Measurements from ENCODE around the gene TSGA10IP.
A peak's percentile ranks its signal among the peaks of the same experiment; 100 is the strongest.
"Not testable (repeated sequence)": the region's sequence is repeated elsewhere in the genome, so short reads cannot be mapped to it uniquely, and the experiment has no call there.

TSGA10IP gene

GRCh38 chr11:65947603-65948125 lies 2.4 kb downstream of the TSGA10IP start:
- DNase-seq (ENCODE audit: low spot score): no peak

- not testable (repeated sequence) for DNase-seq (ENCODE audit: low spot score)
These were observed 5.4 kb downstream of the TSGA10IP start for GRCh38 chr11:65950711-65951110.

DNA sequence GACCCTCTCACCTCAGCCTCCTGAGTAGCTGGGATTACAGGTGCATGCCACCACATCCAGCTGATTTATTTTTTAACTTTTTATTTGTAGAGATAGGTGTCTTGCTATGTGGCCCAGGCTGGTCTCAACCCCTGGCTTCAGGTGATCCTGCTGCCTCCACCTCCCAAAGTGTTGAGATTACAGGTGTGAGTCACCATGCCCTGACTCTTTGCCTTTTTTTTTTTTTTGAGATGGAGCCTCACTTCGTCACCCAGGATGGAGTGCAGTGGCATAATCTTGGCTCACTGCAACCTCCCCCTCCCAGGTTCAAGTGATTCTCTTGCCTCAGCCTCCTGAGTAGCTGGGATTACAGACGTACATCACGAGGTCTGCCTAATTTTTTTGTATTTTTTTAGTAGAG lies 6.4 kb downstream of the TSGA10IP start:
- not testable (repeated sequence) for DNase-seq (ENCODE audit: low spot score)

DNA sequence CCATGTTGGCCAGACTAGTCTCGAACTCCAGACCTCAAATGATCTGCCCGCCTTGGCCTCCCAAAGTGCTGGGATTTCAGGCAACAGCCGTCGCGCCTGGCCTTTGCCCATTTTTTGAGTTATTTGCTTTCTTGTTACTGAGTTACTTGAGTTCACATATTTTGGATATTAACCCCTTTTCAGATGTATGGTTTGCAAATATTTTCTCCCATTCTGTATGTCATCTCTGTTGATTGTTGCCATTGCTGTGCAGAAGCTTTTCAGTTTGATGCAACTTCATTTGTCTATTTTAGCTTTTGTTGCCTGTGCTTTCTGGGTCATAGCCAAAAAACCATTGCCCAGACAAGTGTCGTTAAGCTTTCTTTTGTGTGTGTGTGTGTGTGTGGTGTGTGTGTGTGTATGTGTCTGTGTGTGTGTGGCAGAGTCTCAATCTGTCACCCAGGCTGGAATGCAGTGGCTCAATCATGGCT lies 6.8 kb downstream of the TSGA10IP start:
- DNase-seq (ENCODE audit: low spot score): no peak

GRCh38 chr11:65953471-65953870 lies 8.2 kb downstream of the TSGA10IP start:
- DNase-seq (ENCODE audit: low spot score): no peak

DNA sequence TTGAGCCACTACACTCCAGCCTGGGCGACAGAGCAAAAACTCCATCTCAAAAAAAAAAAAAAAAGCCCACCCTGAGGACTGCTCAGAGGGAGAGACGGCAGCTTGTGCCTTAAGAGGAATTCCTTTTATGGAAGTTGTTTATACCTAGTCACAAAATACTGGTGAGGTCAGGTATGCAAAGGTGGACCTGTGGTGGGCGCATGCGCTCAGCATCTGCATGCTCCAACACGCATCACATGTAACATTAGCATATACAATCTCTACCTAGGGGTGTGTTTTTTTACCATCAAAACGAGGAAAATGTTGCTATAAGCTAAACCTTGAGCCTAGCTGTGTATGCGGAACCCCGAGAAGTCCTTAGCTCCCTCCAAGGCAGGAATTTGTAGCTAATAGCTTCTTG lies 9.5 kb downstream of the TSGA10IP start:
- no peak for DNase-seq (ENCODE audit: low spot score)

DNA sequence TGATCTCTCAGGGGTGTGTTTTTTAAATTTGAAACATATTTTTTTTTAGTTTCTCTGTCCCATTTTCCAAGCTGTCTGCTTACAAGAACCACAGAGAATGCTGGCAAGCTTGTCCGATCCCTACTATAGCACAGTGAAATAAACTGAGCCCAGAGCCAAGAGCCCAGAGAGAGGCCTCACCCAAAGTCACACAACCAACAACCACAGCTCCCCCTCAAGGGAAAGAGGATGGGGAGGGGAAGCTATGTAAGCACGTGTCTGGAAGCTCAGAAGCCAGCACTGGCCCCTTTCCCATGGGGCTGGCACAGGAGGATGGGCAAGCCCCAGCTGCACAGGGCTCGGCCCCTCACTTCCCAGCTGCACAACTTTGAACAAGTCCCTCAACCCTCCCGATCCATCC lies 13.0 kb downstream of the TSGA10IP start:
- no peak for DNase-seq (ENCODE audit: low spot score)

DNA sequence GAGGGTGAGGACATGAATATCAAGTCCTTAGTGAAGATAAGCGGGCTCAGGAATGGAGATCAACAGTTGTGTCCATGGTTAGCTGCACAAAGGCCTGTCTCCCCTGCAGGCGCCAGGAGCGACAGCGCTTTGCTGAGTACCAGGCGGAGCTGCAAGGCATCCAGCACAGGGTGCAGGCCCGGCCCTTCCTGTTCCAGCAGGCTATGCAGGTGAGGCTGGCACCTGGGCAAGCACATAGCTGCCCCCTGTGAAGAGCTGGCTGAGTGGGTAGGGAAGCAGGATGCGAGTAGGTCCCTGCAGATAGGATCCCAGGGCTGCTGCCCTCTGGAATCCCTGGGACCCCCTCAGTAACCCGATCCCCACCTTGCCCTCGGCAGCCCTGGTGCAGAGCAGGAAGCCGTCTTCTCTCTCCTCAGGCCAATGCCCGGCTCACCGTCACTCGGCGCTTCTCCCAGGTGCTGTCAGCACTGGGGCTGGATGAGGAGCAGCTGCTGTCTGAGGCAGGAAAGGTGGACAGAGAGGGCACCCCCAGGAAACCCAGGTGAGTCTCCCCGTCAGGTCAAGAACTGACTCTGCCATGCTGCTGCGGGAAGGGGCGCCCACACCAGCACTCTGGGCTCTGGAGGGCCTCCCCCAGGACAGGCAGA lies 13.6 kb downstream of the TSGA10IP start:
- DNase-seq (ENCODE audit: low spot score): no peak

GRCh38 chr11:65960824-65961266 lies 15.6 kb downstream of the TSGA10IP start:
- no peak for DNase-seq (ENCODE audit: low spot score)

DNA sequence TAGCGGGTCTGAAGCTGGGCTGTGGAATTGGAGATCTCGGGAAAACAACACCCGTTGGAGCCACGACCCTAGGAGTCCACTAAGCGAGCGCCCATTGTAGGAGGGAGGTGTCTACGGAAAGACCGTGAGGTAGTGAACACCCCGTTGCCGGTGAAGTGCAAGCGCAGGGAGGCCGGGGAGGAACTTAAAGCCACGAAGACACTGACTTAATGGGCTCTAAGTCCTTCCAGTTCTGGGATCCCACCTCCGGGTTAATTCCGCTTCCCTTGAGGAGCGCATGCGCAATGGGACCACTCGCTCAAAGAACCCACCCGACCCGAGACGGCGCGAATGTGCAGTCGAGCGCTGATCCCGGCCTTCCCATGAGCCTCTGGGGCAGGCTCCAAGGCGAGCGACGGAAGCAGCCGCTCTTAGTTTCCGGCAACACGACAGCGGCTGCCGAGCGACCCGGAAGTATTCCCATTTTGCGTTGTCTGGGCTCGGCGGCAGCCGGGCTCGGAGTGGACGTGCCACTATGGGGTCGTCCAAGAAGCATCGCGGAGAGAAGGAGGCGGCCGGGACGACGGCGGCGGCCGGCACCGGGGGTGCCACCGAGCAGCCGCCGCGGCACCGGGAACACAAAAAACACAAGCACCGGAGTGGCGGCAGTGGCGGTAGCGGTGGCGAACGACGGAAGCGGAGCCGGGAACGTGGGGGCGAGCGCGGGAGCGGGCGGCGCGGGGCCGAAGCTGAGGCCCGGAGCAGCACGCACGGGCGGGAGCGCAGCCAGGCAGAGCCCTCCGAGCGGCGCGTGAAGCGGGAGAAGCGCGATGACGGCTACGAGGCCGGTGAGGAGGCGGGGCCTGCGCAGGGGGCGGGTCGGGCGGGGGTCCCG lies 16.2 kb downstream of the TSGA10IP start, which contains the start of gene SART1:
Gene SART1 (plus strand): TSS at position 468 of the 874 bp plus-strand sequence. CDS start 47 bp downstream, at position 515.
- DNase-seq (ENCODE audit: low spot score): peak; percentile 99

DNA sequence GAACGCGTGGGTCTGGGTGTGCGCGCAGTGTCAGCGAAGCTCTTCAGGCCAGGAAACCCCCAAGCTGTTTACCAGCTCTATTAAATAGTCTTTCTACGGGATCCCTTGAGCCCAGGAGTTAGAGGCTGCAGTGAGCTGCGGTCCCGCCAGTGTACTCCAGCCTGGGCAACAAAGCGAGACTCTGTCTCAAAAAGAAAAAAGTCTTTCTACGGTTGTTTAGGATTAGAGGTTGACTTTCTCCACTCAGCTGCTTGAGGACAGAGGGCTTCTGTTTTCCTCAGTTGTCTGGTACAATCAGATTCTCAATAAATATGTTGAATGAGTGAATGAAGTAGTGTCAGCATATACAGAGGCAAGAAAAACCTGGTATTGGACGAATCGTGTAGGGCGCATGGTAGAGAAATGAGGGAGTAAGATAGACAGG lies 16.9 kb downstream of the TSGA10IP start:
- no peak for DNase-seq (ENCODE audit: low spot score)

GRCh38 chr11:65964906-65965305 lies 19.6 kb downstream of the TSGA10IP start:
- no peak for DNase-seq (ENCODE audit: low spot score)

GRCh38 chr11:65965986-65966762 lies 20.9 kb downstream of the TSGA10IP start:
- no peak for DNase-seq (ENCODE audit: low spot score)

DNA sequence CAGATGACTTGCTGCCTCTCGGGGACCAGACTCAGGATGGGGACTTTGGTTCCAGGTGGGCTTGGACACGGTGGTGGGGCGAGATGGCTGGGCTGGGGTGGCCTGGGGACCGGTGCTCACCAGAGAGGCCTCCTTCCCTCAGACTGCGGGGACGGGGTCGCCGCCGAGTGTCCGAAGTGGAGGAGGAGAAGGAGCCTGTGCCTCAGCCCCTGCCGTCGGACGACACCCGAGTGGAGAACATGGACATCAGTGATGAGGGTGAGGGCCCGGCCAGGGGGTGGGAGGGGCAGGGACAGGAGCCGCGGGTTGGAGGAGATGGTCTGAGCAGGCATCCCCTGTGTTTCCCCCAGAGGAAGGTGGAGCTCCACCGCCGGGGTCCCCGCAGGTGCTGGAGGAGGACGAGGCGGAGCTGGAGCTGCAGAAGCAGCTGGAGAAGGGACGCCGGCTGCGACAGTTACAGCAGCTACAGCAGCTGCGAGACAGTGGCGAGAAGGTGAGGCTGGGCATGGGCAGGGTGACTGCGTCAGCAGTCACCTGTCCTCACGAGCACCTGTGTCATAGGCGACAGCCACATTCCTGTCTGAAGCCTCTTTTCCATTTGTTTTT lies 22.2 kb downstream of the TSGA10IP start:
- no peak for DNase-seq (ENCODE audit: low spot score)

DNA sequence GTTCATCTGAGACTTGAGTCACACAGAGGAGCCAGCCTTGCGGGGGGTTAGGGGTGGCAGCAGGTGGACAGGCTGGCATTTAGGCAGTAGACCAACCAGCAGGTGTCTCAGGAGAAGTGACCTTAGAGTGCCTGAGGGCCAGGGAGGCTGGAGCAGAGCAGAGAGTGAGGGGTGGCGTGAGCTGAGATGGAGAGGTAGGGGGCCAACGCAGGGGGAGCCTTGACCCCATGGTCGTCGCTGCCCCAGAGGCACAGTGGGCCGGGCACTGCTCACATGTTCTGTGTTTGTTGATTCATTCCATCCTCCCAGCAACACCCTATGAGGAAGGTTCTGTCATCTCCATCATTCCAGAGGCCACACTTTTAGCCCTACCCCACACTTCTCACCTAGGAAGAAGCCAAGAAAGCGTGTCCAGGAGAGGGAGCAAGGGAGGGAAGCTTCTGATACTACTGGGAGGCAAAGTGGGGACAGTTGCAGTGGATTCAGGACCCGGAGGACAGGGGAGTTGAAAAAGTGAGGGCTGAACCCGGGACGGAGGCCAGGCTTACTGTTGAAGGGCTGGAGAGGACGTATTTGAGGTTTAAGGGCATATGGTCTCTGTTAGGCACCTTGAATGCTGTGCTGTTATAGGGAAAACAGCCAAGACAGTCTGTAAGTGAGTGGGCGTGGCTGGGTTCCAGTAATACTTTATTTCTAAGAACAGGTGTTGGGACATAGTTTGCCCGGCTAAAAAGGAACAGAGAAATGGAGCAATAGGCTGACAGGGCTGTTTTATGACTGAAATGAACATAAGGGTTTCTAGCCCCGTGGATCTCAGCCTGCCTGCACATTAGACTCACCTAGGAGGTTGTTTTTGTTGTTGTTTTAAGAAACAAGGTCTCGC lies 23.6 kb downstream of the TSGA10IP start:
- no peak for DNase-seq (ENCODE audit: low spot score)

- no peak for DNase-seq (ENCODE audit: low spot score)
These were observed 26.8 kb downstream of the TSGA10IP start for GRCh38 chr11:65972116-65972515.

- DNase-seq (ENCODE audit: low spot score): no peak
These were observed 28.3 kb downstream of the TSGA10IP start for GRCh38 chr11:65973439-65974110.

DNA sequence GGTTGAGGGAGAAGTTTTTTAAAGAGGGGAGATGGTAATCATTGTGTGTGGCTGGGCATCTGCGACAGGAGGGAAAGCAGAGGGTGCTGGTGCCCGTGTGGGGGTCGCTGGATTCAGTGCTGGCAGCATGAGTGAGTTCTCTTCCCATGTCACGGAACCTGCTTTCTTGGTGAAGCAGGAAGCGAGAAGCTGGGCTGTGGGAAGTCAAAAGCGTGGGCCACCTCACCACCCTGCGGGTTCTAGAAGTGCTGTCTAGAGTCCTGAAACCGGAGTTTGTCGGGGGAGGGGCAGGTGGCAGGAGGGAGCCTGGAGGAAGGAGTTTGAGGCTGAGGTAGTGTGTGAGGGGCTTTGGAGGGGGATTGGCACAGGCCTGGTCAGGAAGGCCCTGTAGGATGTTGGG lies 30.5 kb downstream of the TSGA10IP start:
- DNase-seq (ENCODE audit: low spot score): no peak

- DNase-seq (ENCODE audit: low spot score): no peak
These were observed 31.2 kb downstream of the TSGA10IP start for GRCh38 chr11:65976216-65977176.

All from cerebellar cortex (tissue), 1 donor.